ENCODE measurements around the gene ITGB1. TPM values are rescaled to one million over a fixed set of nuclear protein-coding genes. Genes with fewer than 3 reads are reported as not detected.
"Not testable (repeated sequence)": the region's sequence is repeated elsewhere in the genome, so short reads cannot be mapped to it uniquely, and the experiment has no call there.

The ITGB1 gene
- total RNA-seq, 2 experiments from 2014 or later, result 43.2 to 48.9 TPM

DNA sequence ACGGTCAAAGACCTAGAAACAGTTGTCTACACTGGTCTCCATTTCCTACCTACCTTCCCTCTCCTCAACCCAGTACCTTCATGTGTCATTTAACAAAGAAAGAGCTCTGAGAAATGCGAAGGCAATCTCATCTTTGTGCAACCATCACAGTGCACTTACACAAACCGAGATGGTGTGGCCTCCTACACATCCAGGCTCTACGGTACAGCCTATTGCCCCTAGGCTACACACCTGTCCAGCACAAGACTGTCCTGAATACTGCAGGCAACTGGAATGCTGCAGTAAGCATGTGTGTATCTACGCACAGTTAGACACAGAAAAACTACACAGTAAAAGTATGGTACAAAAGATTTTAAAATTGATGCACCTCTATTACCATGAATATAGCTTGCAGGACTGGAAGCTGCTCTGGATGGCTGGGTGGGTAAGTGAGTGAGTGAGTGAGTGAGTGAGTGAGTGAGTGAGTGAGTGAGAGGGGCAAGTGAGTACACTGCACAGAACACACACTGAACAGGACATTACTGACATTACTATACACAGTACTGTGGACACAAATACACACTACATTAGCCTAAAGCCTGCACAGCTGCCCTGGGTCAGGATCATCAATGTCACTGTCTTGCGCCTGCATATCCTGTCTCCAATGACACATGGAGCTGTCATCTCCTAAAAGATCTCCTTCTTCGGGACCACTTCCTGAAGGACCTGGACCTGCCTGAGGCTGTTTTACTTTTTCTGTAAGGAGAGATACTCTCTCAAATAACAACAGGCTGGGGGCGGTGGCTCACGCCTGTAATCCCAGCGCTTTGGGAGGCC lies 18.5 kb downstream of the ITGB1 start:
- no peak for DNase-seq
- Mint-ChIP-seq H3K27me3 (no peaks in the 10 kb centered on the region), H3K4me3 (no peak overlapping the region), H3K4me1 (peaks cover 28% of the 10 kb centered on the region), H3K27ac (no peak overlapping the region), H3K9me3 (no peaks in the 10 kb centered on the region), H3K36me3 (peaks cover 15% of the 10 kb centered on the region)

DNA sequence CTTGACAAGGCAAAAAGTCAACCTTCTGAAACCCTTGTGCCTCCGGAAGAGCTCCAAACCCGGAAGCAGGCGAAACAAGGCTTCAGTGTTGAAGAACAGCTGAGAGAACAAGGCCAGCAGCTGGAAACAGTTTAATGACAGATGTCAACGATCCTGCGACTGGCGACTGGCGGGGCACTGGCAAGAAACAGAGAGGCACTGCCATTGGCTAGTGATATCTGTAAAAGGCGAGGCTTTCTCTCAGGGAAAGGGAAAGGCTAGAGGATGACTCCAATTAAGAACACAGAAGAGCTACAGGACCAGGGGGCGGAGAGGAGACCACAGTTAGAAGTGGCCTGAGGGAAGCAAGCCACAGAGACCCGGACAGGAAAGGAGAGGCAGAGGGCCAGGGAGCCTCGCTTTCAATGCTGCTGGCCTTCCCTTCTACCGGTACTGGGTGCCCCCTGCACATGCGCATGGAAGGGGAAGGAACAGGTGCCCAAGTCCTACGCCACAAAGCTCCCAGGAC lies 19.4 kb downstream of the ITGB1 start:
- no peaks in the 10 kb centered on the region for H3K27me3 Mint-ChIP-seq
- peaks cover 28% of the 10 kb centered on the region for H3K4me1 Mint-ChIP-seq
- no peaks in the 10 kb centered on the region for H3K9me3 Mint-ChIP-seq
- peaks cover 15% of the 10 kb centered on the region for H3K36me3 Mint-ChIP-seq
- H3K4me3 Mint-ChIP-seq, result no peak overlapping the region
- DNase-seq, result no peak
- H3K27ac Mint-ChIP-seq, result no peak overlapping the region

DNA sequence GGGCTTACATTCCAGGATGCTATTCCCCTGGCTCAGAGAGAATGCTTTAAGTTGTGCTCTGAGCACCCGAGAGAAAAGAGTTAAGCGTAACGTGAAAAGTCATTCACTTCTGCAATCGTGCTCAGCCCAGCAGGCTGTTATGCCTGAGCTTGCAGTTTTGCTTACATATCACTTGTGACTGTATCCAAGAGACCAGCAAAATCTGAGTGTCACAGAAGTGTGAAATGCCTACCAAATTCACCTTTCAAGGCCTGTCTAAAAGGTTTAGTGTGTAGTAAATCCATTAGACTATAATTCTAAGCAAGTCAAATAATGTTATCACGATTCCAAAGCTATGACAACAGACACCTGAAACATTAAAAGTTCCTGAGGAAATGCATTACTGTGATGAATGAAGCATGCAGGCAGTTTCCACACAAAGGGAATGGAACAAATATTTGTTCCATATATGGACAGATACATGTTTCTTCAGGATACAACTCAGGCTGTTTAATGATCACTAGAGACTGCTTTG lies 20.1 kb downstream of the ITGB1 start:
- no peak for DNase-seq
- no peaks in the 10 kb centered on the region for H3K9me3 Mint-ChIP-seq
- peaks cover 23% of the 10 kb centered on the region for H3K4me1 Mint-ChIP-seq
- H3K4me3 Mint-ChIP-seq, result no peak overlapping the region
- no peak overlapping the region for H3K27ac Mint-ChIP-seq
- H3K27me3 Mint-ChIP-seq, result no peaks in the 10 kb centered on the region
- H3K36me3 Mint-ChIP-seq, result peaks cover 11% of the 10 kb centered on the region

DNA sequence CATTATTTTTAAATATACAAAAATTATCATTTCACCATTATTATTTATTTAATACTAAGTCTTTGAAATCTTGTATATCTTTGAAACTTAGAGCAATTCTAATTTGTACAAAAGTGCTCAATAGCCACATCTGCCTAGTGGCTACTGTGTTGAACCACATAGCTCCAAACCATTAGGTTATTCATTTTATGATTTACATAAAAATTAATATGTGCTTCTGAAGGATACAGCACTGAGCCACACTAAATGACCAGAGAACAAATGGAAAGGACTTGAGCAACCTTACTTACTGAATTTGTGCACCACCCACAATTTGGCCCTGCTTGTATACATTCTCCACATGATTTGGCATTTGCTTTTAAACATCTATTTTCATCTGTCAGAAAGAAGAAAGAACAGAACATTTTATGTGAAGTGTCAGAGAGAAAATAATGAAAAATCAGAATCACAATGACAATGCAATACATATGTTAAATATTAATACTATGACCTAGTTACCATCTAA lies 25.8 kb downstream of the ITGB1 start:
- no peaks in the 10 kb centered on the region for H3K27me3 Mint-ChIP-seq
- peaks cover 6% of the 10 kb centered on the region for H3K4me1 Mint-ChIP-seq
- H3K9me3 Mint-ChIP-seq, result no peaks in the 10 kb centered on the region
- H3K27ac Mint-ChIP-seq, result no peak overlapping the region
- no peak for DNase-seq
- no peak overlapping the region for H3K4me3 Mint-ChIP-seq
- H3K36me3 Mint-ChIP-seq, result peaks cover 18% of the 10 kb centered on the region

DNA sequence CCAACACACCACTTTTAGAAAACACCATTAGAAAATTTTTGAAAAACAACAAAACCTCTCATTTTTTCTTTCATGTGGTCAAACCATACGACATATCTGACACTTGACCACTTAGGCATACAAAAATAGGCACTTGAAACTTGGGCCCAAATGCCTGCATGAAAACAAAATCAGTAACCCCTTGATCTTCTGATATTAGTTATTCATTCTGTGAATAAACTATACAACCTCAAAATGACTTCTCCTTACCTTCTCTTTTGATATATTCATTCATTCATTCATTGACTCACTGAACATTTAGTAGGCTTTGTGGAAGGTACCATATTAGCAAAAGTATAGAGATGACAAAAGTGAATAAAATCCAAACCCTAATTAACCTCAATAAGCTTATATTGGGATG lies 26.4 kb downstream of the ITGB1 start:
- Mint-ChIP-seq H3K9me3 (no peaks in the 10 kb centered on the region), H3K4me1 (peaks cover 6% of the 10 kb centered on the region), H3K4me3 (no peak overlapping the region), H3K27me3 (no peaks in the 10 kb centered on the region), H3K36me3 (peaks cover 25% of the 10 kb centered on the region), H3K27ac (no peak overlapping the region)
- DNase-seq, result no peak

DNA sequence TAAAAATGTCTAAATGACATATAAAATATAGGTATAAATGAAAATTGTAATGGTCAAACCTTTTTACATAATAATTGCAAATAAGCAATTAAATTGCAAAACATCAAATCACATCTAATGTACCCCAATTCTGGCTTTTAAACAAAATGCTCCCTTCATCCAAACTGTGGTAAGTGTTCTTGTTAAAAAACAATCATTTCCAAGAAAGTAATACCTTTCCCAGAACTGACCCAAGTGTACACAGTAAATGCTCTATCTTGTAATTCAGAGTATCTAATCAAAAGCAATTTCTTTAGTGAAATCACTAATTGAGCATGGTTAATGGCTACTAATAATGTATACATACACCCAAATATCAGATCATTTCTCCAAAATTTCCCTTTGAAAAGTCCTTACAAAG lies 28.0 kb downstream of the ITGB1 start:
- Mint-ChIP-seq H3K4me1 (peaks cover 6% of the 10 kb centered on the region), H3K9me3 (no peaks in the 10 kb centered on the region), H3K36me3 (peaks cover 31% of the 10 kb centered on the region), H3K27me3 (no peaks in the 10 kb centered on the region), H3K4me3 (no peak overlapping the region), H3K27ac (no peak overlapping the region)
- DNase-seq, result no peak

DNA sequence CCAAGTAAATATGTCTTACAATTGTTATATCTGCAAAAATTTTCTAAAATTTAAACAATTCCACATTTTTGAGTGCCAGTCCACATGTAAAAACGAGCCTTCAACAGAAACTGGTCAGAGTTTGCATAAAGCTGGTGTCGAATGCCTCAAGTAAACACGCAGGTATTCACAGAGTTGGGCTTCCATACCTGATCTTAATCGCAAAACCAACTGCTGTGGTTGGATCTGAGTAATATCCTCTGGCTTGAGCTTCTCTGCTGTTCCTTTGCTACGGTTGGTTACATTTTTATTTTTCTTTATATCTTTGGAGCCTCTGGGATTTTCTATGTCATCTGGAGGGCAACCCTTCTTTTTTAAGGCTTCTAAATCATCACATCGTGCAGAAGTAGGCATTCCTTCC lies 28.4 kb downstream of the ITGB1 start:
- no peaks in the 10 kb centered on the region for H3K27me3 Mint-ChIP-seq
- no peak overlapping the region for H3K4me3 Mint-ChIP-seq
- H3K4me1 Mint-ChIP-seq, result peaks cover 6% of the 10 kb centered on the region
- no peak overlapping the region for H3K27ac Mint-ChIP-seq
- no peaks in the 10 kb centered on the region for H3K9me3 Mint-ChIP-seq
- H3K36me3 Mint-ChIP-seq, result peaks cover 28% of the 10 kb centered on the region
- no peak for DNase-seq

DNA sequence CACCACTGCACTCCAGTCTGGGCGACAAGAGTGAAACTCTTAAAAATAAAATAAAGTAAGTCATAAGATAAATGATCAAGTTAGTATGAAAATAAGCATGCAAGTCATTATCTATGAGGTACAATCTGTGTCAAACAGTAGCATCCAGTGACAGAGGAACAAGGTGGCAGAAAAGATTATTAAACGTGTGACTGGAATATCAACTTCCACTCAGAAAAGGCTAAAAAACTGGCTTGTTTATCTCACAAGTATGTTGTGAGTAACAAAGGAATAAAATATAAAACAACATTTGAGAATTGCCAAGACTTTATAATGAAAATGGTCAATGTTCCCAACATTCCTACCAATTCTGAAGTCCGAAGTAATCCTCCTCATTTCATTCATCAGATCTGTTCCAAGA lies 30.3 kb downstream of the ITGB1 start:
- peaks cover 8% of the 10 kb centered on the region for H3K4me1 Mint-ChIP-seq

DNA sequence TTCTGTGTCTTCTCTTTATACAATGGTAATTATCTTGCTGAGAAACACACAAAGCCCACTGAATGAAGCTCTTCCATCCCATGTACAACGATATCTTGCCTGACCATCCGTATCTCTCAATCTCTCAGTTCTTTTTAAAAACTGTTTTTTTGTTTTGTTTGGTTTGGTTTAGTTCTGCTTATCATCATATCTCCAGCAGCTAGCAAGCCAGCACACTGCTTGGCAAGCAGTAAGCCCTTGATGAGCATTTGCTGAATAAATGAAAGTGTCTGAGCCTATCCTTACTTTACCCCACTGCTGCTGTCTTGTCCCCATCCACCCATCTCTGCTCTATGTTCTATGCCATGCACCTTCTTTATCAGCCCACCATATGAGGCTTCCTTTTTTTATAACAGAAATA lies 34.2 kb downstream of the ITGB1 start:
- no peak overlapping the region for H3K27ac Mint-ChIP-seq

More for the DNA sequence above, 30.3 kb downstream of the ITGB1 start:
- H3K9me3 Mint-ChIP-seq, result no peaks in the 10 kb centered on the region
- H3K27ac Mint-ChIP-seq, result no peak overlapping the region
- no peaks in the 10 kb centered on the region for H3K27me3 Mint-ChIP-seq
- H3K4me3 Mint-ChIP-seq, result no peak overlapping the region
- H3K36me3 Mint-ChIP-seq, result peaks cover 33% of the 10 kb centered on the region
- DNase-seq, result no peak

DNA sequence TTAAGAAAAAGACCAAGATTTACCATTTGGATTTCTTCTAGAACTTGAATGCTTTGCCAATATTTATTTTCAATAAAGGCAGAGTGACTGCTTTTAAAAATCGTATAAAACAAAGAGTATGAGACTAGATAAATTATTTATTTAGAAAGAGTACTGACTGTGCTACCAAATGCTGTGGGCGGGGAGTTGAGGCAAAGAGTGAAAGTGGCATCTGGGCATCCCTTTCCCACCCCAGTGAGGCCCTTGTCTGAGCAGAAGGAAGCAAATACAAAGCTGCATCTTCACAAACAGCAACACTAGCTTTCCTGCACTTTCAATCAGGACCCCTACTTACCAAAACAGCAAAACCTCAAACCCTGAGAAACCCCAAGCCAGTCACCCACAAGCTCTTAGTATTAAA lies 34.9 kb downstream of the ITGB1 start:
- Mint-ChIP-seq H3K27me3 (no peaks in the 10 kb centered on the region), H3K27ac (no peak overlapping the region), H3K4me3 (no peak overlapping the region), H3K36me3 (peaks cover 39% of the 10 kb centered on the region), H3K4me1 (peaks cover 7% of the 10 kb centered on the region), H3K9me3 (no peaks in the 10 kb centered on the region)
- no peak for DNase-seq

More for the DNA sequence above, 34.2 kb downstream of the ITGB1 start:
- no peaks in the 10 kb centered on the region for H3K27me3 Mint-ChIP-seq
- peaks cover 7% of the 10 kb centered on the region for H3K4me1 Mint-ChIP-seq
- H3K36me3 Mint-ChIP-seq, result peaks cover 42% of the 10 kb centered on the region
- H3K9me3 Mint-ChIP-seq, result no peaks in the 10 kb centered on the region
- no peak overlapping the region for H3K4me3 Mint-ChIP-seq
- no peak for DNase-seq

DNA sequence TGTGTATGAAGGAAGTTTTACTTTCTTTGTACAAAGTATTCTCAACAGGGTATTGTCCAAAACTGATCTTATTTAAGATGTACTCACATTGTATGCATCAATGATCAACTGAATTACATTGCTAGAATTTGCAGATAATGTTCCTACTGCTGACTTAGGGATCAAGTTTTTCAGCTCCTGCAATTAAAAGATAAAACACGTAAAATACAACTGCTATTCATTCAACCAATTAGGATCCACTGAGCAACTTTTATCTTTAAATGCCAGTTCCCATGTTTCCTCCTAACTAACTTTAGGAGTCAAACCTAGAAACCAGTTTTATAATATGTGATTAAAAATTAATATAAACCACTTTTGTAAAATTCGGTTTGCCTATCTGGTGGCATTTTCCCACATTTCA lies 35.9 kb downstream of the ITGB1 start:
- Mint-ChIP-seq H3K9me3 (no peaks in the 10 kb centered on the region), H3K4me3 (no peak overlapping the region), H3K4me1 (peaks cover 7% of the 10 kb centered on the region), H3K27ac (no peak overlapping the region), H3K27me3 (no peaks in the 10 kb centered on the region), H3K36me3 (peaks cover 45% of the 10 kb centered on the region)
- DNase-seq, result no peak

DNA sequence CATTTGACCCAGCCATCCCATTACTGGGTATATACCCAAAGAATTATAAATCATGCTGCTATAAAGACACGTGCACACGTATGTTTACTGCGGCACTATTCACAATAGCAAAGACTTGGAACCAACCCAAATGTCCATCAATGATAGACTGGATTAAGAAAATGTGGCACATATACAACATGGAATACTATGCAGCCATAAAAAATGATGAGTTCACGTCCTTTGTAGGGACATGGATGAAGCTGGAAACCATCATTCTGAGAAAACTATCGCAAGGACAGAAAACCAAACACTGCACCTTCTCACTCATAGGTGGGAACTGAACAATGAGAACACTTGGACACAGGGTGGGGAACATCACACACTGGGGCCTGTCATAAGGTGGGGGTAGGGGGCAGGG lies 40.2 kb downstream of the ITGB1 start:
- not testable (repeated sequence) for H3K27me3 Mint-ChIP-seq, H3K9me3 Mint-ChIP-seq, H3K4me1 Mint-ChIP-seq, H3K4me3 Mint-ChIP-seq, H3K27ac Mint-ChIP-seq, DNase-seq
- H3K36me3 Mint-ChIP-seq, result peaks cover 59% of the 10 kb centered on the region

DNA sequence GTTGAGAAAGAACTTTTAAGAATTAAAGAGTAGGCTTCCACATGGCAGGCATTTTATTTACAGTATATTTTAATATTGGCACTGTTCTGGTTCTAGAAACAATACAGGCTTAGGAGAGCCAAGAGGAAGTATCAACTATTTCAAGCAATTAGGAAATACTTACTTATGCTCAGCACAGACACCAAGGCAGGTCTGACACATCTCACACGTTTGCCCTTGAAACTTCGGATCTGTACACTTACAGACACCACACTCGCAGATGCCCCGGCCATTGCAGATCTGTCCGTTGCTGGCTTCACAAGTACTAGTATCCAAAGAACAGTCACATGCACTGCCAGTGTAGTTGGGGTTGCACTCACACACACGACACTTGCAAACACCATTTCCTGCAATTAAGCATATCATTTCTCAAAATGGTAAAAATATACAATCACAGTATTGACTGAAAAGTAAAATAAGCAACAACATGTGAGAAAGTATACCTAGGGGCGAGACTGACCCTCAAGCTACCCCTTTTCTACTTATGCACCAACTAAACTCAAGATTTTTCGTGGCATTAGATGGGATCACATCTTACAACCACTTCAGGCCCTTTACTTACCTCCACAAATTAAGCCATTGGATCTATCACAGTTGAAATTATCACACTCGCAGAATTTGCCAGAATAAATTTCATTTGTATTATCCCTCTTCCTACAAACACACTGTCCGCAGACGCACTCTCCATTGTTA lies 46.6 kb downstream of the ITGB1 start:
- Mint-ChIP-seq H3K4me3 (no peak overlapping the region), H3K36me3 (peaks cover 49% of the 10 kb centered on the region), H3K4me1 (no peaks in the 10 kb centered on the region), H3K27ac (no peak overlapping the region), H3K27me3 (no peaks in the 10 kb centered on the region), H3K9me3 (peaks cover 2% of the 10 kb centered on the region)
- DNase-seq, result no peak

DNA sequence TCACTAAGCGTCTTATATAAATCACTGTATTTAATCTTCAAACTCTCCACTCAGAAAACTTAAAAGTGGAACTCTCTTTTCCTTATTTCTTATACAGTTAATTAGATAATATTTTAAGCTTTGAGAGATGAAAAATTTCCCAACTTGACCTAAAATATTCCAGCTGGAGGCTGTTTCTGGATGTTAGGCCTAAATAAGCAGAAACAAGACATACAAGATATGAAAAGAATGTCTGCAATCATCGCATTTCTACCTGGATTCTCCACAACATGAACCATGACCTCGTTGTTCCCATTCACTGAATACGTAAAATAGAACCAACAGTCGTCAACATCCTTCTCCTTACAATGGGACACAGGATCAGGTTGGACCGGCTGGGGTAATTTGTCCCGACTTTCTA lies 48.1 kb downstream of the ITGB1 start:
- H3K27ac Mint-ChIP-seq, H3K27me3 Mint-ChIP-seq, H3K4me3 Mint-ChIP-seq: not testable (repeated sequence)

DNA sequence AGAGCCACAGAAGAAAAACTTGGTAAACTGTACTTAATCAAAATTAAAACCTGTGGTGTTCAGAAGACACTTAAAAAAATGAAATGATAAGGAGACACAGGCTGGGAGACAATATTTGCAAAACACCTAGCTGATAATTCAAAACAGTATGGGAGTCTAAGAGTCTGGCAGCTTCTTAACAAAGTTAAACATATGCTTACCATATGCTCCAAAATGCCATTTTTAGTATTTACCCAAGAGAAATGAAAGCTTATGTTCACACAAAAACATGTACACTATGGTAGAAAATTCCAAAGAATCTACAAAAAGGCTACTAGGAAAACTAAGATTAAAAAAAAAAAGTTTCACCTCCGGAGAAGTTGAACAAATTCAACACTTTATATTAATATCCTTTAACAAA lies 48.6 kb downstream of the ITGB1 start:
- no peaks in the 10 kb centered on the region for H3K27me3 Mint-ChIP-seq
- no peak overlapping the region for H3K27ac Mint-ChIP-seq
- H3K4me1 Mint-ChIP-seq, result no peaks in the 10 kb centered on the region
- DNase-seq, result no peak
- peaks cover 30% of the 10 kb centered on the region for H3K36me3 Mint-ChIP-seq
- no peaks in the 10 kb centered on the region for H3K9me3 Mint-ChIP-seq
- H3K4me3 Mint-ChIP-seq, result no peak overlapping the region

More for the DNA sequence above, 48.1 kb downstream of the ITGB1 start:
- DNase-seq, H3K4me1 Mint-ChIP-seq, H3K9me3 Mint-ChIP-seq: not testable (repeated sequence)
- H3K36me3 Mint-ChIP-seq, result peaks cover 34% of the 10 kb centered on the region
